Measurements from ENCODE around the gene VEPH1. TPM values are rescaled to one million over a fixed set of nuclear protein-coding genes. Genes with fewer than 3 reads are reported as not detected.

Gene VEPH1
- total and polyA plus RNA-seq, 7 experiments from 2014 or later, result 0.22 to 0.48 TPM; not detected in 5

DNA sequence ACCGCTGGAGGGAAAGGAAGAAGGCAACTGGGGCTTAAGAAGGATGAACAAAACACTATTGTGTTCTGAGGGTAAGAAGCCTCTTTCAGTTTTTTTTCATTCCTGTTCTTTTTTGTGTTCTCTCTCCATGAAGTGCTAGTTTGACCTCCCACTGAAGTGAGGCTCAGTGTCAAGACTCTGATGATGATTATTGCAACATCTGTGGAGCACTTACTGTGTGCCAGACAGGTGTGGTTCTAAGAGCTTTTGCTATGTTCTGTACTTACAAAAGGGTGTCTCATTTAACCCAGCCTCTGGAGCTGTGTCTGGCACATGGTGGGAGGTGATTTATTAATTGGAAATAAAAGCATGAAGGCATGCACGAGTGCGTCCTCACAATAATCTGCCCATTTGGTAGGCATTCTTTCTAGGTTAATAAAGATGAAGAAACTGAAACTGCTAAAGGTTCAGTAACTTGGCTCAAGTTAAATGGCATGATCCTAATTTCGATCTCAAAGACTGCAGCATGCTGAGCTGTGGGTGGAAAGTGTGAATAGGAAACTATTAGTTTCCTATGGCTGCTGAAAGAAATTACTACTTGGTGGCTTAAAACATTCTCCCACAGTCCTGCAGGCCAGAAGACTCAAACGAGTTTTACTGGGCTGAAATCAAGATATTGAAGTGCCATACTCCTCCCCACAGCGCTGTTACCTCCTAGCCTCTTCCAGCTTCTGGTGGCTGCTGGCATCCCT is 38.5 kb upstream of the VEPH1 start:
- H3K27ac Mint-ChIP-seq, result no peak overlapping the region
- H3K27me3 Mint-ChIP-seq, result peaks cover 33 to 55% (median 42%) of the 10 kb centered on the region in 5 donors
- no peak overlapping the region for H3K4me3 Mint-ChIP-seq
- Histone ChIP-seq H3K4me3 (ENCODE audit: low read length) (no peak overlapping the region), H3K9me3 (ENCODE audit: control insufficient read depth in 2 of 3, low read length in 3 of 3) (peaks cover 0 to 10% (median 0%) of the 10 kb centered on the region in 3 experiments), H3K27me3 (ENCODE audit: control insufficient read depth in 2 of 2, insufficient read depth in 2 of 2, low read length in 2 of 2) (no peaks in the 10 kb centered on the region), H3K36me3 (ENCODE audit: control insufficient read depth in 2 of 3, insufficient read depth in 3 of 3, low read length in 3 of 3) (no peaks in the 10 kb centered on the region), H3K27ac (ENCODE audit: low read depth, low read length) (no peak overlapping the region), H3K4me1 (ENCODE audit: control insufficient read depth in 2 of 2, insufficient read depth in 2 of 2, low read length in 2 of 2) (no peaks in the 10 kb centered on the region)
- intact Hi-C loops (cut with micrococcal nuclease), result no loop called here
- no peak for ATAC-seq
- ChIA-PET CTCF (no interaction called here), POLR2A (no interaction called here)
- H3K4me1 Mint-ChIP-seq, result no peaks in the 10 kb centered on the region
- peaks cover 0 to 34% (median 6%) of the 10 kb centered on the region in 11 donors for H3K9me3 Mint-ChIP-seq
- H3K36me3 Mint-ChIP-seq, result peaks cover 0 to 3% (median 0%) of the 10 kb centered on the region in 5 donors
- DNase-seq, result no peak

DNA sequence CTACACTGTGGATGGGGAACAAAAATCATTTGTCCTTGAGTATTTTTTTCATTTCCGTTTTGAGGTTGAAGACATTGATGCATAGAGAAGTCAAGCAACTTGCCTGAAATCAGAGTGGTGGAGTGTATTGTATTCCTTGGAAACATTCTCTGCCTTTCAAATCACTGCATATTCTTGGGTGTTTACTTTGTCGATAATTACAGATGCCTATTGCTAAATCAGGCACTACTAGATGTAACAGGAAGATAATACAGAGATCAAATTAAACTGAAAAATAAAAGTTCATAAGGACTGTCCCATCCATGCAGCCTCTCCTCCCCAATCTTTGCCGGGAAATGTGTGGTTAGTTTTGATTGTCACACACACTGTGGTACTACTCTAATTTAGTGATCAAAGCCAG is 37.4 kb upstream of the VEPH1 start:
- no peaks in the 10 kb centered on the region for H3K27me3 ChIP-seq (ENCODE audit: control insufficient read depth in 2 of 2, insufficient read depth in 2 of 2, low read length in 2 of 2)
- H3K36me3 ChIP-seq (ENCODE audit: control insufficient read depth in 2 of 3, insufficient read depth in 3 of 3, low read length in 3 of 3), result no peaks in the 10 kb centered on the region
- DNase-seq (no peak), ATAC-seq (no peak)
- H3K4me3 ChIP-seq (ENCODE audit: low read length), result no peak overlapping the region
- Mint-ChIP-seq H3K4me3 (no peak overlapping the region), H3K36me3 (peaks cover 0 to 3% (median 0%) of the 10 kb centered on the region in 5 donors), H3K27ac (no peak overlapping the region), H3K9me3 (peaks cover 0 to 34% (median 6%) of the 10 kb centered on the region in 11 donors), H3K27me3 (peaks cover 34 to 46% (median 42%) of the 10 kb centered on the region in 5 donors), H3K4me1 (no peaks in the 10 kb centered on the region)
- H3K27ac ChIP-seq (ENCODE audit: low read depth, low read length), result no peak overlapping the region
- ChIA-PET CTCF (no interaction called here), POLR2A (no interaction called here)
- intact Hi-C loops (cut with micrococcal nuclease), result no loop called here
- no peaks in the 10 kb centered on the region for H3K4me1 ChIP-seq (ENCODE audit: control insufficient read depth in 2 of 2, insufficient read depth in 2 of 2, low read length in 2 of 2)
- peaks cover 0 to 10% (median 0%) of the 10 kb centered on the region in 3 experiments for H3K9me3 ChIP-seq (ENCODE audit: control insufficient read depth in 2 of 3, low read length in 3 of 3)

DNA sequence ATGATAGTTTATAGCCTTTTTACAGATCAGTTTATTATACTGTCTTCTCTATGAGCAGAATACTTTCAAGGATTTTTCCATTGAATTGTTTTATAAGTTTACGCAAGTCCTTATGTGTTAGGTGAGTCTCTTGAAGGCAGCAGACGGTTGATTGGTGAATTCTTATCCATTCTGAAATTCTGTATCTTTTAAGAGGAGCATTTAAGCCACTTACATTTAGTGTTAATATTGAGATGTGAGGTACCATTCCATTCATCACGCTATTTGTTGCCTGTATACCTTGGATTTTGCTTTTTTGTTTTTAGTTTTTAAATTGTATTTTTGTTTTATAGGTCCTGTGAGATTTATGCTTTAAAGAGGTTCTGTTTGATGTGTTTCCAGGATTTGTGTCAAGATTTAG is 32.5 kb upstream of the VEPH1 start:
- Histone ChIP-seq H3K36me3 (ENCODE audit: control insufficient read depth in 2 of 3, insufficient read depth in 3 of 3, low read length in 3 of 3) (no peaks in the 10 kb centered on the region), H3K27ac (ENCODE audit: low read depth, low read length) (no peak overlapping the region), H3K4me1 (ENCODE audit: control insufficient read depth in 2 of 2, insufficient read depth in 2 of 2, low read length in 2 of 2) (no peaks in the 10 kb centered on the region), H3K27me3 (ENCODE audit: control insufficient read depth in 2 of 2, insufficient read depth in 2 of 2, low read length in 2 of 2) (no peaks in the 10 kb centered on the region), H3K9me3 (ENCODE audit: control insufficient read depth in 2 of 3, low read length in 3 of 3) (no peaks in the 10 kb centered on the region), H3K4me3 (ENCODE audit: low read length) (no peak overlapping the region)
- ATAC-seq (no peak), DNase-seq (no peak)
- Mint-ChIP-seq H3K36me3 (no peaks in the 10 kb centered on the region), H3K27ac (no peak overlapping the region), H3K27me3 (peaks cover 10 to 15% (median 14%) of the 10 kb centered on the region in 5 donors), H3K9me3 (peaks cover 0 to 1% (median 0%) of the 10 kb centered on the region in 11 donors), H3K4me3 (no peak overlapping the region), H3K4me1 (no peaks in the 10 kb centered on the region)
- intact Hi-C loops (cut with micrococcal nuclease), result no loop called here
- CTCF ChIA-PET, result no interaction called here
- POLR2A ChIA-PET, result no interaction called here

DNA sequence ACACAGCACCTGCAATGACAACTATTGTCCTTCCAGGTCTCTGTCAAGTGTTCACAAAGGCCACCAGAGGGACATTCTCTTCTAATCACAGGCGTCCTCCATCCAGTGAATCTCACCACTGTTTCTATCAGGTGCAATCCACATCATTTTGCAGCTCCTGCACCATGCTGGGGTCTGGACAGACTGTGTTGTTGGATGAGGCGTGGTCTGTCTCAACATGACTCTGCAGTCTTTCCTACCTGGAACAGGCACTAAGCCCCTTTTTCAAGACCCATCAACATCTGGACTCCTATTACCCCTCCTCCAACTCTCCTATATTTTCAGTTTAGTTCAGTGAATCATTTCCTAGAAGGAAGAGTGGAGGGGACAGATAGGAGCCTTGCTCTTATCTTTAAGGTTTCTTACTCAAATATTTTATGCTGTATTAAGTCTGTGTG is 31.5 kb upstream of the VEPH1 start:
- ChIA-PET CTCF (no interaction called here), POLR2A (no interaction called here)
- no peaks in the 10 kb centered on the region for H3K9me3 ChIP-seq (ENCODE audit: control insufficient read depth in 2 of 3, low read length in 3 of 3)
- intact Hi-C loops (cut with micrococcal nuclease), result loop anchor here in 1 of 2 donors (5.0 kb wide), 1 partner anchor 898 kb away; no protein-coding TSS in a partner anchor
- Mint-ChIP-seq H3K36me3 (no peaks in the 10 kb centered on the region), H3K9me3 (no peaks in the 10 kb centered on the region), H3K4me3 (no peak overlapping the region), H3K27ac (no peak overlapping the region), H3K27me3 (peaks cover 5 to 8% (median 7%) of the 10 kb centered on the region in 5 donors), H3K4me1 (no peaks in the 10 kb centered on the region)
- H3K4me3 ChIP-seq (ENCODE audit: low read length), result no peak overlapping the region
- H3K27me3 ChIP-seq (ENCODE audit: control insufficient read depth in 2 of 2, insufficient read depth in 2 of 2, low read length in 2 of 2), result no peaks in the 10 kb centered on the region
- H3K4me1 ChIP-seq (ENCODE audit: control insufficient read depth in 2 of 2, insufficient read depth in 2 of 2, low read length in 2 of 2), result no peaks in the 10 kb centered on the region
- no peak overlapping the region for H3K27ac ChIP-seq (ENCODE audit: low read depth, low read length)
- DNase-seq, result no peak
- no peak for ATAC-seq
- H3K36me3 ChIP-seq (ENCODE audit: control insufficient read depth in 2 of 3, insufficient read depth in 3 of 3, low read length in 3 of 3), result no peaks in the 10 kb centered on the region

DNA sequence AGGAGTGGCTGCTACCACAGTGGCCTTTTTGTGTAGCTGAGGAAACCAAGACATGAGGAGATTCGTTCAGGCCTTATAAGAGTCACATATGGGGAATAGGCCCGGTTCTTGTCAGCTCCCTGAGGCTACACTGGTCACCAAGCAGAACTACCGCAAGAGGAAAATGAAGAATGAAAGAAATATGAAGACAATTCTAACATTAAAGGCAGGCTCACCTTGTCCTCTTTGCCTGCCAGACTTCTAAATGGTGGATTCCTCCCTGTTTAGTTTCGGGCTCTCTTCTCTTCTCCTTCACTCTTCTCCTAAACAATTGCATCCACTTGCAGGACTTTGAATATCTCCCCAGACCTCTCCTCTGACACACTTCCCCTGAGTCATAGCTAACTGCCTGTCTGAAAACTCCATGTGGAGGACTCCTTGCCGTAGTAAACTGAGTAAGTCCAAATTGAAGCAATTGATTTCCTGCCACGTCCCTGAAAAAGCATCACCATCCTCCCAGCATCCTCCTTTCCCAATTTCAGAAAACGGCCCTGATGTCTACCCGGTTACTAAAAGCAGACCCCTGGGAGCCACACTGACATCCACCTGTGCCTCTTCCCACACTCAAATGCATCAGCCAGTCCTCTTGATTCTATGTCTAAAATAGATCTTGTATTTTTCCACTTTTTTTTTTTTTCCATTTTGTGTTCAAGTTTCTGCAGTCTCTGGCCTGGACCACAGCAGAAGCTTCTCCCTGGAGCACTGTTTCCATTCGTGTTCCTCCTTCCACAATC is 30.3 kb upstream of the VEPH1 start:
- DNase-seq, result no peak
- intact Hi-C loops (cut with micrococcal nuclease), result loop anchor here in 1 of 2 donors (2.0 to 5.0 kb wide), 2 partner anchors 39 to 899 kb away; no protein-coding TSS in a partner anchor
- H3K27me3 Mint-ChIP-seq, result peaks cover 0 to 4% (median 3%) of the 10 kb centered on the region in 5 donors

DNA sequence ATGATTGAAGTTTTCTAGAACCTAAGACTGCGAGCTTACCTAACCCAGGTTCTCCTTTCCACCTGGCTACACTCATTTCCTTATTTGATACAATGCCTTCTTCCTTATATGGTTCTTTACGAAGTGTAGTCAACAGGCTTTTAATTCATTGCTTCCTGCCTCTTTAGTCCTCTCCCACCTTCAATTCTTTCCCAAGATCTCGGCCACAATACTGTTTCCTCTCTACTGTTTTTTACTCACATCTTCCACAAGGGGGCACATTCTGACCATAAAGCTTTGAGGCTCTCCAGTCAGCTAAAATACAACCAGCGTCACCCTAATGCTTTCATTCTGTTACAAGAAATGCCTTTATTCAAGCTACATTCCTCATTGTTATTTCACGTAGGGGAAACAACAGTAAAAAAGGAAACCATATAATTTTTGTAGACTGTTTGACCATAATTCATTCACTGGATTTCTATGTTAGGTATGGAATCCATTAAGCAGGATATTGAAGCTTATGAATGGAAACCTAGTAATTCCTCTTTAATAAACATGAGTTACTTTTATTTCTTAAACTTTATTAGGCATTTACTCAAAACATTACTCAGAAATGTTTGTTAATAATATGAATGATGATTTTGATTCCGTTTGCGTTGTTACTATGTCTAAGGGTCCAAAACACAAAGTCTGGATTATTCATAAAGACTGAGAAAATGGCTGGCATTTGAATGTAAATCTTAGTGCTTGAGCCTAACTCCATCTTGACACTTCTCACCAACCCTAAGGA is 29.5 kb upstream of the VEPH1 start:
- Mint-ChIP-seq H3K9me3 (no peaks in the 10 kb centered on the region), H3K4me3 (no peak overlapping the region), H3K4me1 (no peaks in the 10 kb centered on the region), H3K27ac (no peak overlapping the region), H3K36me3 (no peaks in the 10 kb centered on the region), H3K27me3 (peaks cover 0 to 3% (median under 1%) of the 10 kb centered on the region in 5 donors)
- H3K36me3 ChIP-seq (ENCODE audit: control insufficient read depth in 2 of 3, insufficient read depth in 3 of 3, low read length in 3 of 3), result no peaks in the 10 kb centered on the region
- H3K4me1 ChIP-seq (ENCODE audit: control insufficient read depth in 2 of 2, insufficient read depth in 2 of 2, low read length in 2 of 2), result no peaks in the 10 kb centered on the region
- H3K27me3 ChIP-seq (ENCODE audit: control insufficient read depth in 2 of 2, insufficient read depth in 2 of 2, low read length in 2 of 2), result no peaks in the 10 kb centered on the region
- ChIA-PET POLR2A (no interaction called here), CTCF (no interaction called here)
- ATAC-seq (peak; percentile 59), DNase-seq (peak in 3 of 9 donors; percentile 4 to 5 (median 5))
- intact Hi-C loops (cut with micrococcal nuclease), result loop anchor here (1.0 to 5.0 kb wide), 3 partner anchors 40 to 900 kb away; no protein-coding TSS in a partner anchor
- H3K9me3 ChIP-seq (ENCODE audit: control insufficient read depth in 2 of 3, low read length in 3 of 3), result no peaks in the 10 kb centered on the region
- H3K27ac ChIP-seq (ENCODE audit: low read depth, low read length), result no peak overlapping the region
- no peak overlapping the region for H3K4me3 ChIP-seq (ENCODE audit: low read length)

More for the DNA sequence above, 30.3 kb upstream of the VEPH1 start:
- Histone ChIP-seq H3K27me3 (ENCODE audit: control insufficient read depth in 2 of 2, insufficient read depth in 2 of 2, low read length in 2 of 2) (no peaks in the 10 kb centered on the region), H3K4me1 (ENCODE audit: control insufficient read depth in 2 of 2, insufficient read depth in 2 of 2, low read length in 2 of 2) (no peaks in the 10 kb centered on the region), H3K4me3 (ENCODE audit: low read length) (no peak overlapping the region), H3K36me3 (ENCODE audit: control insufficient read depth in 2 of 3, insufficient read depth in 3 of 3, low read length in 3 of 3) (no peaks in the 10 kb centered on the region), H3K27ac (ENCODE audit: low read depth, low read length) (no peak overlapping the region), H3K9me3 (ENCODE audit: control insufficient read depth in 2 of 3, low read length in 3 of 3) (no peaks in the 10 kb centered on the region)
- H3K9me3 Mint-ChIP-seq, result no peaks in the 10 kb centered on the region
- ChIA-PET POLR2A (no interaction called here), CTCF (interaction anchor here (0.7 kb wide), 1 partner anchor 1491 kb away, joined by 3 read pairs; no protein-coding TSS in a partner anchor)
- ATAC-seq, result no peak
- no peak overlapping the region for H3K27ac Mint-ChIP-seq
- no peaks in the 10 kb centered on the region for H3K4me1 Mint-ChIP-seq
- H3K4me3 Mint-ChIP-seq, result no peak overlapping the region
- no peaks in the 10 kb centered on the region for H3K36me3 Mint-ChIP-seq
